ENCODE measurements around the gene NBAS. TPM values are rescaled to one million over a fixed set of nuclear protein-coding genes. Genes with fewer than 3 reads are reported as not detected.

The NBAS gene
- total and polyA plus RNA-seq, 2 donors (not counting 3 experiments of a cell fraction or from before 2014, with no cell fraction given), result 29.4 to 43.0 TPM

- no peak for TF ChIP-seq POLR2AphosphoS5 (IDR thresholded peaks at IDR 0.05; ENCODE audit: insufficient read depth, low read depth, low read length)
- no peak for TF ChIP-seq EZH2 (IDR thresholded peaks at IDR 0.05; ENCODE audit: borderline replicate concordance, low read depth, low read length, severe bottlenecking)
- TF ChIP-seq MYC (IDR thresholded peaks at IDR 0.05; ENCODE audit: low read depth, low read length), result no peak
- TF ChIP-seq GATA2 (IDR thresholded peaks at IDR 0.05; ENCODE audit: insufficient read depth, insufficient read length, low read depth, low read length), result no peak
- no peak for TF ChIP-seq FOS (IDR thresholded peaks at IDR 0.05; ENCODE audit: borderline replicate concordance, insufficient read depth, low read length)
- no peak for TF ChIP-seq JUN (IDR thresholded peaks at IDR 0.05; ENCODE audit: borderline replicate concordance, insufficient read depth, insufficient read length, low read depth)
- no peak overlapping the region for H3K4me2 ChIP-seq (ENCODE audit: insufficient read depth, low read length)
- no peak overlapping the region for H2AFZ ChIP-seq (ENCODE audit: low read depth, low read length)
- no peaks in the 10 kb centered on the region for H3K36me3 ChIP-seq (ENCODE audit: control insufficient read depth in 2 of 2, extremely low read depth in 1 of 2, insufficient read depth in 2 of 2, low read length in 2 of 2)
- H3K9me3 ChIP-seq (replicated peaks; ENCODE audit: control insufficient read depth, insufficient read depth, low read length), result no peaks in the 10 kb centered on the region
- no peaks in the 10 kb centered on the region for H4K20me1 ChIP-seq (replicated peaks; ENCODE audit: control insufficient read depth, extremely low read depth, insufficient read depth, low read length)
- no peak overlapping the region for H3K4me3 ChIP-seq (replicated peaks in 1 of 3; ENCODE audit: insufficient read depth in 1 of 3, low read depth in 1 of 3, low read length in 3 of 3)
- intact Hi-C loops (cut with micrococcal nuclease), result no loop called here
- FAIRE-seq (no peak), DNase-seq (ENCODE audit: low read depth, low spot score) (no peak)
- CTCF ChIA-PET, result no interaction called here
- no peaks in the 10 kb centered on the region for H3K9me1 ChIP-seq (replicated peaks; ENCODE audit: control insufficient read depth, extremely low read depth, insufficient read depth, low read length)
- dilution Hi-C loops (cut with MboI; ENCODE audit: extremely low pct_ligation_motif_present, low sequenced_read_pairs), result no loop called here
- POLR2A ChIA-PET, result no interaction called here
- H3K4me1 ChIP-seq (ENCODE audit: control insufficient read depth, extremely low read depth, insufficient read depth, low read length), result no peaks in the 10 kb centered on the region
- H3K27me3 ChIP-seq (ENCODE audit: control insufficient read depth in 2 of 2, insufficient read depth in 2 of 2, low read length in 2 of 2), result no peaks in the 10 kb centered on the region
- H3K79me2 ChIP-seq (ENCODE audit: control insufficient read depth, insufficient read depth, low read length), result no peaks in the 10 kb centered on the region
- no peak overlapping the region for H3K27ac ChIP-seq (ENCODE audit: insufficient read depth, low read depth, low read length)
- BruUV-seq (replicated peaks), result no TSS peak
- no peak overlapping the region for H3K9ac ChIP-seq (replicated peaks; ENCODE audit: extremely low read depth, insufficient read depth, low read length)
Observed at GRCh38 chr2:15177103-15177502, 384.0 kb downstream of the NBAS start.

GRCh38 chr2:15176604-15177003 is 384.5 kb downstream of the NBAS start:
- no peaks in the 10 kb centered on the region for H3K79me2 ChIP-seq (ENCODE audit: control insufficient read depth, insufficient read depth, low read length)
- no peaks in the 10 kb centered on the region for H3K4me1 ChIP-seq (ENCODE audit: control insufficient read depth, extremely low read depth, insufficient read depth, low read length)
- FAIRE-seq (no peak), DNase-seq (ENCODE audit: low read depth, low spot score) (no peak)
- CTCF ChIA-PET, result no interaction called here
- POLR2A ChIA-PET, result no interaction called here
- no TSS peak for BruUV-seq (replicated peaks)
- TF ChIP-seq MYC (IDR thresholded peaks at IDR 0.05; ENCODE audit: low read depth, low read length) (no peak), EZH2 (IDR thresholded peaks at IDR 0.05; ENCODE audit: borderline replicate concordance, low read depth, low read length, severe bottlenecking) (no peak), GATA2 (IDR thresholded peaks at IDR 0.05; ENCODE audit: insufficient read depth, insufficient read length, low read depth, low read length) (no peak), POLR2A (IDR thresholded peaks at IDR 0.05; ENCODE audit: low read depth, low read length) (no peak), POLR2AphosphoS5 (IDR thresholded peaks at IDR 0.05; ENCODE audit: insufficient read depth, low read depth, low read length) (no peak), MAX (IDR thresholded peaks at IDR 0.05; ENCODE audit: insufficient read depth, insufficient read length) (no peak), FOS (IDR thresholded peaks at IDR 0.05; ENCODE audit: borderline replicate concordance, insufficient read depth, low read length) (no peak), CTCF (IDR thresholded peaks at IDR 0.05; ENCODE audit: extremely low read depth in 1 of 2, insufficient read depth in 1 of 2, low read depth in 1 of 2, low read length in 2 of 2) (no peak), JUN (IDR thresholded peaks at IDR 0.05; ENCODE audit: borderline replicate concordance, insufficient read depth, insufficient read length, low read depth) (no peak)
- H3K9me3 ChIP-seq (replicated peaks; ENCODE audit: control insufficient read depth, insufficient read depth, low read length), result no peaks in the 10 kb centered on the region
- no peaks in the 10 kb centered on the region for H3K36me3 ChIP-seq (ENCODE audit: control insufficient read depth in 2 of 2, extremely low read depth in 1 of 2, insufficient read depth in 2 of 2, low read length in 2 of 2)
- intact Hi-C loops (cut with micrococcal nuclease), result no loop called here
- H2AFZ ChIP-seq (ENCODE audit: low read depth, low read length), result no peak overlapping the region
- no peak overlapping the region for H3K9ac ChIP-seq (replicated peaks; ENCODE audit: extremely low read depth, insufficient read depth, low read length)
- no peaks in the 10 kb centered on the region for H3K9me1 ChIP-seq (replicated peaks; ENCODE audit: control insufficient read depth, extremely low read depth, insufficient read depth, low read length)
- dilution Hi-C loops (cut with MboI; ENCODE audit: extremely low pct_ligation_motif_present, low sequenced_read_pairs), result no loop called here
- no peak overlapping the region for H3K27ac ChIP-seq (ENCODE audit: insufficient read depth, low read depth, low read length)
- H3K4me3 ChIP-seq (replicated peaks in 1 of 3; ENCODE audit: insufficient read depth in 1 of 3, low read depth in 1 of 3, low read length in 3 of 3), result no peak overlapping the region
- no peaks in the 10 kb centered on the region for H3K27me3 ChIP-seq (ENCODE audit: control insufficient read depth in 2 of 2, insufficient read depth in 2 of 2, low read length in 2 of 2)
- no peak overlapping the region for H3K4me2 ChIP-seq (ENCODE audit: insufficient read depth, low read length)
- no peaks in the 10 kb centered on the region for H4K20me1 ChIP-seq (replicated peaks; ENCODE audit: control insufficient read depth, extremely low read depth, insufficient read depth, low read length)

All from endothelial cell of umbilical vein (primary cell).